PC-9 (cell line): Measurements from ENCODE around the gene WBP2. TPM values are rescaled to one million over a fixed set of nuclear protein-coding genes. Genes with fewer than 3 reads are reported as not detected.

ENCODE experiments used
- BruUV-seq: library from RNA; stranded (reverse); fragments of 400-500 nt; replicated peaks from 2 replicates; lab custom pipeline; 2021; lab: Mats Ljungman, UMichigan
- CTCF ChIA-PET: fragments of 300-600 bp; sonication (Branson Sonifier 250); formaldehyde crosslinking; loops from one replicate; lab custom pipeline; 2022; ENCODE audit warnings: antibody characterized with exemption; lab: Charles Lee
- POLR2A ChIA-PET: fragments of 300-600 bp; sonication (Branson Sonifier 250); formaldehyde crosslinking; loops from one replicate; lab custom pipeline; 2022; ENCODE audit warnings: antibody characterized with exemption; ENCODE audit not compliant: unreplicated experiment; lab: Charles Lee
- DNase-seq, 2 experiments: peaks; one replicate each; pipeline versions ENCODE4 v3.0.0 to v3.0.0-alpha.2; 2015 to 2022; ENCODE audit warnings: mixed read lengths in 1 of 2
- H2AFZ ChIP-seq: fragments of 200-600 bp; sonication (generic); 2 replicates; pipeline ENCODE4 v1.8.1; 2017; ENCODE audit warnings: antibody characterized with exemption
- H3F3A ChIP-seq: fragments of 200-600 bp; sonication (generic); 2 replicates; pipeline ENCODE4 v1.8.1; 2017; ENCODE audit warnings: antibody characterized with exemption, mild to moderate bottlenecking, low read depth; ENCODE audit not compliant: insufficient read depth
- H3K27ac ChIP-seq: fragments of 200-600 bp; sonication (generic); 2 replicates; pipeline ENCODE4 v1.6.1; 2016; ENCODE audit warnings: mixed run types
- H3K27me3 ChIP-seq: fragments of 200-600 bp; sonication (generic); 2 replicates; pipeline ENCODE4 v1.6.1; 2016; ENCODE audit warnings: low read depth, mixed run types; ENCODE audit not compliant: insufficient read depth
- H3K36me3 ChIP-seq: fragments of 200-600 bp; sonication (generic); 2 replicates; pipeline ENCODE4 v1.6.1; 2016; ENCODE audit warnings: low read depth, mixed run types
- H3K4me1 ChIP-seq: fragments of 200-600 bp; sonication (generic); replicated peaks from 2 replicates; pipeline ENCODE4 v1.6.1; 2016; ENCODE audit warnings: mixed run types; ENCODE audit not compliant: insufficient read depth
- H3K4me2 ChIP-seq: fragments of 200-600 bp; sonication (generic); 2 replicates; pipeline ENCODE4 v1.6.1; 2017; ENCODE audit warnings: mixed run types
- H3K4me3 ChIP-seq: fragments of 200-600 bp; sonication (generic); 2 replicates; pipeline ENCODE4 v1.6.1; 2016; ENCODE audit warnings: mixed run types
- H3K79me2 ChIP-seq: fragments of 200-600 bp; sonication (generic); 2 replicates; pipeline ENCODE4 v1.6.1; 2017; ENCODE audit warnings: low read depth, mixed run types
- H3K9me2 ChIP-seq: fragments of 200-600 bp; sonication (generic); 2 replicates; pipeline ENCODE4 v1.8.1; 2017; ENCODE audit warnings: mild to moderate bottlenecking; ENCODE audit not compliant: insufficient read depth
- H3K9me3 ChIP-seq: fragments of 200-600 bp; sonication (generic); 2 replicates; pipeline ENCODE4 v1.8.1; 2016; ENCODE audit warnings: low read depth; ENCODE audit not compliant: insufficient read depth
- H4K20me1 ChIP-seq: fragments of 200-600 bp; sonication (generic); 2 replicates; pipeline ENCODE4 v1.8.1; 2017; ENCODE audit not compliant: insufficient read depth
- EZH2 ChIP-seq: fragments of 200-600 bp; sonication (generic); IDR thresholded peaks from 2 replicates; pipeline ENCODE4 v1.8.0; 2017; ENCODE audit warnings: antibody characterized with exemption, low read depth
- intact Hi-C: fragments of 100-400 bp; cut with micrococcal nuclease; formaldehyde crosslinking; loops from one replicate; pipeline ENCODE4 v1.10.0; 2022; ENCODE audit not compliant: unreplicated experiment
- total RNA-seq: library from RNA; stranded (reverse); gene quantifications from 2 replicates; pipeline ENCODE4 v1.2.3, GENCODE V29; 2021
- TF ChIP-seq, protein P1 (sequence below): fragments of 200-600 bp; sonication (generic); conservative IDR thresholded peaks from 2 replicates; pipeline ENCODE4 v1.6.1; 2017; ENCODE audit warnings: mixed run types, antibody characterized with exemption, mild to moderate bottlenecking, moderate library complexity

WBP2 gene
- total RNA-seq, 1 experiment from 2014 or later: 159 TPM

DNA sequence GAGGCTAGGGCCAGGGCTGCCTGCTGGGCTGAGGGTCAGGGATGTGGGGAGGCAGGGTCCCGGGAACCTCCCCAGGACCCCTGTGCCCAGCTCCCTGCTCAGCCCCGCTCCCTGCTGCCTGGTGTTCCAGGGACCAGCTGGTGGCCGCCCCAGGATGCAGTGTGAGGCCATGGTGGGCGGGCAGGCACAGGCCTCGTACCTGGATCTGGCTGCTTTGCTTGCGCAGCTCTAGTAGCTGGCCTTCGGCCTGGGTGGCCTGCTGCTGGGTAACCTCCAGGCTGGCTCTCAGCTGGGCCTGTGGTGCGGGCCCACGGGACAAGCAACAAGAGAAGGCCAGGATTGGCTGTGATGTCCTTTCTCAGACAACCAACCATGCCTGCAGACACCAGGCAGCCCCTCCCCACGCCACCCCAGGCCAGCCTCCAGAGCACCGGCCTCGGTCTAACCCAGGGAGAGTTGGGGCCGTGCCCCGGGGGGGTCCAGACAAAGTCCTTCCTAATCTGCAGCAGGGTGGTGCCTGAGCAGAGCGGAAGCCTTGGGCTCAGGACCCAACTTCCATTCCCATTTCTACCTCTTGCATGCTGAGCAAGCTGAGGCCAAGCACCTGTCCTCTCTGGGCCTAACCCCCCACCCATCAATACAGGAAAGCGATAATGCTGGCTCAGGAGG is 37.6 kb upstream of the WBP2 start:
- no peak overlapping the region for H3K4me2 ChIP-seq
- H3K4me3 ChIP-seq: no peak overlapping the region
- no peak for TF ChIP-seq EZH2
- TF ChIP-seq, protein P1, sequence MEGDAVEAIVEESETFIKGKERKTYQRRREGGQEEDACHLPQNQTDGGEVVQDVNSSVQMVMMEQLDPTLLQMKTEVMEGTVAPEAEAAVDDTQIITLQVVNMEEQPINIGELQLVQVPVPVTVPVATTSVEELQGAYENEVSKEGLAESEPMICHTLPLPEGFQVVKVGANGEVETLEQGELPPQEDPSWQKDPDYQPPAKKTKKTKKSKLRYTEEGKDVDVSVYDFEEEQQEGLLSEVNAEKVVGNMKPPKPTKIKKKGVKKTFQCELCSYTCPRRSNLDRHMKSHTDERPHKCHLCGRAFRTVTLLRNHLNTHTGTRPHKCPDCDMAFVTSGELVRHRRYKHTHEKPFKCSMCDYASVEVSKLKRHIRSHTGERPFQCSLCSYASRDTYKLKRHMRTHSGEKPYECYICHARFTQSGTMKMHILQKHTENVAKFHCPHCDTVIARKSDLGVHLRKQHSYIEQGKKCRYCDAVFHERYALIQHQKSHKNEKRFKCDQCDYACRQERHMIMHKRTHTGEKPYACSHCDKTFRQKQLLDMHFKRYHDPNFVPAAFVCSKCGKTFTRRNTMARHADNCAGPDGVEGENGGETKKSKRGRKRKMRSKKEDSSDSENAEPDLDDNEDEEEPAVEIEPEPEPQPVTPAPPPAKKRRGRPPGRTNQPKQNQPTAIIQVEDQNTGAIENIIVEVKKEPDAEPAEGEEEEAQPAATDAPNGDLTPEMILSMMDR: no peak
- no peaks in the 10 kb centered on the region for H3K27me3 ChIP-seq
- CTCF ChIA-PET: no interaction called here
- POLR2A ChIA-PET: no interaction called here
- H4K20me1 ChIP-seq: no peaks in the 10 kb centered on the region
- H3K36me3 ChIP-seq: no peaks in the 10 kb centered on the region; the same call in 1 of the 2 replicates
- H3K9me3 ChIP-seq: no peaks in the 10 kb centered on the region
- 0 out of 2 replicates have a peak, but pooled peaks cover 4% of the 10 kb centered on the region for H3K4me1 ChIP-seq
- no peaks in the 10 kb centered on the region for H3K9me2 ChIP-seq
- no peak overlapping the region for H3K27ac ChIP-seq
- DNase-seq: no peak
- BruUV-seq: no TSS peak
- H3F3A ChIP-seq: peaks cover 19% of the 10 kb centered on the region; the same call in 1 of the 2 replicates
- H3K79me2 ChIP-seq: peaks cover 19% of the 10 kb centered on the region
- intact Hi-C loops: no loop called here
- no peak overlapping the region for H2AFZ ChIP-seq

DNA sequence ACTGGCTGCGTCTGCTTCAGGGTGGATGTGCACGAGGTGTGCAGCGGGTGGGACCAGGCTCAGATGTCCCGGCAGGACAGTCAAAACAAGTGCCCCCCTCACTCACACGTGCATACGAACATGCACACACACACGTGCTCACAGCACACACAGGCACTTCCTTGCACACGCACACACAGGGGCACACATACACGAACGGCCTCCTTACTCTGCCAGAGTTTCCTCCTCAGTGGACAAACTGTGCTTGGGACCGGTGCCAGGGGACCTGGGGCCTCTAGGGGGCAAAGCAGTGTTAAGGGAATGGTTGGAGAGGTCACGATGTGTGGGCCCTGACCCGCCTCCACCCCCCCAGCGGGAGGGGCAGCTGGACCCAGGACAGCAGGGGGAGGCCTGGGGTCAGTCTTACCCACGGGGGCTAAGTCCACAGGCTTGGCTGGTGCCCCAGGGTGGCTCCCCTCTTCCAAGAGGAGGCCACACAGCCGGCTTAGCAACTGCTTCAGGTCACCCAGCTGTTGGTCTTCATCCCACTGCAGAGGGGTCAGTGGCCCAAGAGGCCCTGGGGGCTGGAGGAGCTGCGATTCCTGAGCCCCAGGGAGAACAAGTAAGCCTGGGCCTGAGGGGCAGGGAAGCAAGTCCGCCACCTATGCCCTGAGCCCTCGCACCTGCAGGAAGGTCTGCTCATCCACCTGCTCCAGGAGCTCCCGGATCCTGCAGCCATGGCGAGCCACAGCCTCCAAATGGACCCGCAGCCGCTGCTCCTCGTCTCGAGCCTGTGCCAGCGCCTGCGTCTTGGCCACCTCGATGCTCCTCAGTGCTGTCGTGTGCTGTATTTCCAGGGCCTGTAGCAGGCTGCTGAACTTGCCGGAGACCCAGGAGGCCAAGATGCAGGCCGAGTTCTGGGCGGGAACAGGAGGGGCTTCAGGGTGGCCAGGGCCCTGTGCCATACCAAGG is 36.7 kb upstream of the WBP2 start:
- Histone ChIP-seq H3K27me3 (no peaks in the 10 kb centered on the region), H3K4me1 (0 out of 2 replicates have a peak, but pooled peaks cover 4% of the 10 kb centered on the region), H3K9me3 (no peaks in the 10 kb centered on the region), H2AFZ (no peak overlapping the region), H3K4me3 (no peak overlapping the region), H3K4me2 (no peak overlapping the region), H3K9me2 (no peaks in the 10 kb centered on the region), H3K27ac (no peak overlapping the region), H3K79me2 (peaks cover 19% of the 10 kb centered on the region), H3K36me3 (no peaks in the 10 kb centered on the region; the same call in 1 of the 2 replicates), H3F3A (peaks cover 11% of the 10 kb centered on the region; the same call in 1 of the 2 replicates), H4K20me1 (no peaks in the 10 kb centered on the region)
- no peak for DNase-seq
- no peak for TF ChIP-seq EZH2
- TF ChIP-seq, protein P1: no peak
- ChIA-PET POLR2A (no interaction called here), CTCF (no interaction called here)
- intact Hi-C loops: no loop called here
- no TSS peak for BruUV-seq

DNA sequence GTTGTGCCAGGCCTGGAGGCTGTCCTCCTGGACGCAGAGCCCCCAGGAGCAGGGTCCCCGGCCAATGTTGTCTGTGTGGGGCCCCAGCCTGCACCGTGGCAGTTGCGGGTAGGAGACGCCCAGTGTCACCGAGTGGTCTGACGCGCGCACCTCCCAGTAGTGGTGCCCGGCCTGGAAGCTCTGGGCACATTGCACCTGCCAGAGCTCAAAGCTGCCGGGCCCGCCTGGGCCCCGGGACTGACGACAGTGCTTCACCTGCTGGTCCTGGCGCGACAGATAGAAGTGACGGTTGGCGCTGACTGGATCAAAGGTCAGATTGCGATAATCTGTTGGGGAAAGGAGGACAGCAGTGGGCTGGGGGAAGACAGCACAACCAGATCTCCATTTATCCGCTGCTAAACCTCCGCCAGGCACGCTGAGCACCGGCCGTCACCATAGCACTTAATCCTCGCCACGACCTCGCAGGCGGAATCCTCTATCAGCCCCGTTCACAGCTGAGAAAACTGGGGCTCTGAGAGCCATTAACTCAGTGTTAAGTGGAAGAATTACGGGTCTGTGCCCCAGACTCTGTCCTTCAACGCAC is 36.0 kb upstream of the WBP2 start:
- Histone ChIP-seq H4K20me1 (no peaks in the 10 kb centered on the region), H2AFZ (no peak overlapping the region), H3F3A (peaks cover 11% of the 10 kb centered on the region; the same call in 1 of the 2 replicates), H3K79me2 (peaks cover 19% of the 10 kb centered on the region), H3K4me2 (no peak overlapping the region), H3K9me2 (no peaks in the 10 kb centered on the region), H3K27me3 (no peaks in the 10 kb centered on the region), H3K4me1 (0 out of 2 replicates have a peak, but pooled peaks cover 4% of the 10 kb centered on the region), H3K4me3 (no peak overlapping the region), H3K36me3 (no peaks in the 10 kb centered on the region; the same call in 1 of the 2 replicates), H3K27ac (no peak overlapping the region), H3K9me3 (no peaks in the 10 kb centered on the region)
- POLR2A ChIA-PET: no interaction called here
- CTCF ChIA-PET: interaction anchor here (0.6 kb wide), 1 partner anchor 278 kb away, joined by 5 read pairs; no protein-coding TSS in a partner anchor
- no peak for DNase-seq
- no TSS peak for BruUV-seq
- intact Hi-C loops: no loop called here
- TF ChIP-seq, protein P1: no peak
- no peak for TF ChIP-seq EZH2
